Esophagus (tissue), 2 donors: Measurements from ENCODE around the gene NDRG3. TPM values are rescaled to one million over a fixed set of nuclear protein-coding genes. Genes with fewer than 3 reads are reported as not detected.

Source experiments
- H3K27ac ChIP-seq, 2 donors: one replicate each; pipeline ENCODE4 v1.5.1; 2013; ENCODE audit warnings: low read depth in 2 of 2, mild to moderate bottlenecking in 2 of 2, inconsistent platforms in 1 of 2, low read length in 1 of 2, moderate library complexity in 1 of 2
- H3K27me3 ChIP-seq, 2 donors: one replicate each; pipeline ENCODE4 v1.6.1; 2013; ENCODE audit warnings: low read length in 2 of 2, control low read depth in 1 of 2, mild to moderate bottlenecking in 1 of 2; ENCODE audit not compliant: insufficient read depth in 2 of 2, control insufficient read depth in 1 of 2
- H3K36me3 ChIP-seq, 2 donors: one replicate each; pipeline ENCODE4 v1.6.1; 2013; ENCODE audit warnings: low read length in 1 of 2; ENCODE audit not compliant: control insufficient read depth in 2 of 2, insufficient read depth in 2 of 2
- H3K4me1 ChIP-seq, 2 donors: one replicate each; pipeline ENCODE4 v1.6.1; 2013; ENCODE audit warnings: low read length in 1 of 2; ENCODE audit not compliant: control insufficient read depth in 2 of 2, insufficient read depth in 2 of 2
- H3K4me3 ChIP-seq, 2 donors: one replicate each; pipeline ENCODE4 v1.5.1; 2013; ENCODE audit warnings: low read length in 2 of 2, mild to moderate bottlenecking in 2 of 2, low read depth in 1 of 2, moderate library complexity in 1 of 2
- H3K9me3 ChIP-seq, 2 donors: one replicate each; pipeline ENCODE4 v1.6.1; 2013; ENCODE audit warnings: mild to moderate bottlenecking in 2 of 2, low read depth in 1 of 2, low read length in 1 of 2, moderate library complexity in 1 of 2; ENCODE audit not compliant: control insufficient read depth in 2 of 2, insufficient read depth in 1 of 2
- WGBS, 2 donors: extraction: QIAGEN DNeasy Blood & Tissue Kit; methylation state at CpG; one replicate each; pipeline ENCODE4 v1.1.7; 2013; 5-methylcytosine and 5-hydroxymethylcytosine counted together
- polyA plus RNA-seq, 2 donors: library from polyadenylated mRNA; stranded (reverse); fragments of 200-250 nt; gene quantifications; one replicate each; pipeline ENCODE4 v1.2.3, GENCODE V29; 2013
- donor health status: healthy with polysubstance abuse.
- donor health status: Bipolar disorder and iron deficiency.

NDRG3 gene
- polyA plus RNA-seq, 2 donors: 14.6 TPM

- H3K4me3 ChIP-seq: no peak overlapping the region
- H3K36me3 ChIP-seq: no peaks in the 10 kb centered on the region
- WGBS, 2 donors: 71 to 84% methylated on average over 4 of the region's 4 CpGs
- no peaks in the 10 kb centered on the region for H3K27me3 ChIP-seq
- no peak overlapping the region for H3K27ac ChIP-seq
- H3K9me3 ChIP-seq: no peaks in the 10 kb centered on the region
- peaks cover 3% of the 10 kb centered on the region in 2 donors for H3K4me1 ChIP-seq
These were observed 1.6 kb downstream of the NDRG3 start for GRCh38 chr20:36744243-36744642.

- H3K4me1 ChIP-seq: peaks cover 3% of the 10 kb centered on the region in 2 donors
- H3K27ac ChIP-seq: no peak overlapping the region
- H3K4me3 ChIP-seq: no peak overlapping the region
- H3K9me3 ChIP-seq: no peaks in the 10 kb centered on the region
- WGBS, 2 donors: 93 to 95% methylated on average over 2 of the region's 2 CpGs
- H3K36me3 ChIP-seq: no peaks in the 10 kb centered on the region
- H3K27me3 ChIP-seq: no peaks in the 10 kb centered on the region
These were observed 3.3 kb downstream of the NDRG3 start for GRCh38 chr20:36742558-36742957.

GRCh38 chr20:36741072-36741471, 4.8 kb downstream of the NDRG3 start:
- WGBS, 2 donors: 77 to 78% methylated on average over 4 of the region's 4 CpGs
- H3K27ac ChIP-seq: no peak overlapping the region
- peaks cover 3% of the 10 kb centered on the region in 2 donors for H3K4me1 ChIP-seq
- no peaks in the 10 kb centered on the region for H3K27me3 ChIP-seq
- no peak overlapping the region for H3K4me3 ChIP-seq
- H3K9me3 ChIP-seq: no peaks in the 10 kb centered on the region
- H3K36me3 ChIP-seq: no peaks in the 10 kb centered on the region

GRCh38 chr20:36737183-36737499, 8.7 kb downstream of the NDRG3 start:
- H3K4me3 ChIP-seq: no peak overlapping the region
- no peaks in the 10 kb centered on the region for H3K36me3 ChIP-seq
- no peaks in the 10 kb centered on the region for H3K27me3 ChIP-seq
- H3K4me1 ChIP-seq: no peaks in the 10 kb centered on the region
- H3K27ac ChIP-seq: no peak overlapping the region
- no peaks in the 10 kb centered on the region for H3K9me3 ChIP-seq
- WGBS, 2 donors: 91 to 95% methylated on average over 6 of the region's 6 CpGs

GRCh38 chr20:36736451-36737182, 9.3 kb downstream of the NDRG3 start:
- Histone ChIP-seq H3K9me3 (no peaks in the 10 kb centered on the region), H3K36me3 (no peaks in the 10 kb centered on the region), H3K27ac (no peak overlapping the region), H3K4me1 (no peaks in the 10 kb centered on the region), H3K27me3 (no peaks in the 10 kb centered on the region), H3K4me3 (no peak overlapping the region)
- WGBS, 2 donors: 77 to 78% methylated on average over 3 of the region's 3 CpGs

GRCh38 chr20:36732456-36732855, 13.4 kb downstream of the NDRG3 start:
- Histone ChIP-seq H3K9me3 (no peaks in the 10 kb centered on the region), H3K4me1 (no peaks in the 10 kb centered on the region), H3K36me3 (no peaks in the 10 kb centered on the region), H3K27ac (no peak overlapping the region), H3K27me3 (no peaks in the 10 kb centered on the region), H3K4me3 (no peak overlapping the region)
- WGBS, 2 donors: 97 to 100% methylated on average over 1 of the region's 1 CpG

- 59 to 62% methylated on average over 3 of the region's 3 CpGs for WGBS, 2 donors
- Histone ChIP-seq H3K4me3 (no peak overlapping the region), H3K27ac (no peak overlapping the region), H3K9me3 (no peaks in the 10 kb centered on the region), H3K4me1 (no peaks in the 10 kb centered on the region), H3K36me3 (no peaks in the 10 kb centered on the region), H3K27me3 (no peaks in the 10 kb centered on the region)
These were observed 16.9 kb downstream of the NDRG3 start for GRCh38 chr20:36728986-36729385.

- Histone ChIP-seq H3K4me1 (no peaks in the 10 kb centered on the region), H3K4me3 (no peak overlapping the region), H3K27me3 (no peaks in the 10 kb centered on the region), H3K36me3 (peaks cover 0 to 2% of the 10 kb centered on the region in 2 donors), H3K27ac (no peak overlapping the region), H3K9me3 (no peaks in the 10 kb centered on the region)
- WGBS, 2 donors: 92 to 93% methylated on average over 3 of the region's 3 CpGs
These were observed 19.7 kb downstream of the NDRG3 start for GRCh38 chr20:36726168-36726567.

GRCh38 chr20:36720510-36720909, 25.4 kb downstream of the NDRG3 start:
- no peaks in the 10 kb centered on the region for H3K4me1 ChIP-seq
- no peaks in the 10 kb centered on the region for H3K9me3 ChIP-seq
- peaks cover 0 to 4% of the 10 kb centered on the region in 2 donors for H3K36me3 ChIP-seq
- H3K4me3 ChIP-seq: no peak overlapping the region
- no peak overlapping the region for H3K27ac ChIP-seq
- H3K27me3 ChIP-seq: no peaks in the 10 kb centered on the region
- 79 to 81% methylated on average over 3 of the region's 3 CpGs for WGBS, 2 donors

GRCh38 chr20:36717657-36718056, 28.2 kb downstream of the NDRG3 start:
- Histone ChIP-seq H3K9me3 (no peaks in the 10 kb centered on the region), H3K27ac (no peak overlapping the region), H3K4me1 (no peaks in the 10 kb centered on the region), H3K27me3 (no peaks in the 10 kb centered on the region), H3K36me3 (peaks cover 0 to 4% of the 10 kb centered on the region in 2 donors), H3K4me3 (no peak overlapping the region)
- 90 to 93% methylated on average over 2 of the region's 2 CpGs for WGBS, 2 donors
